ENCODE measurements around the gene ARHGEF33.

GRCh38 chr2:39008665-39009064, 119.0 kb downstream of the ARHGEF33 start:
- TF ChIP-seq, protein P1, sequence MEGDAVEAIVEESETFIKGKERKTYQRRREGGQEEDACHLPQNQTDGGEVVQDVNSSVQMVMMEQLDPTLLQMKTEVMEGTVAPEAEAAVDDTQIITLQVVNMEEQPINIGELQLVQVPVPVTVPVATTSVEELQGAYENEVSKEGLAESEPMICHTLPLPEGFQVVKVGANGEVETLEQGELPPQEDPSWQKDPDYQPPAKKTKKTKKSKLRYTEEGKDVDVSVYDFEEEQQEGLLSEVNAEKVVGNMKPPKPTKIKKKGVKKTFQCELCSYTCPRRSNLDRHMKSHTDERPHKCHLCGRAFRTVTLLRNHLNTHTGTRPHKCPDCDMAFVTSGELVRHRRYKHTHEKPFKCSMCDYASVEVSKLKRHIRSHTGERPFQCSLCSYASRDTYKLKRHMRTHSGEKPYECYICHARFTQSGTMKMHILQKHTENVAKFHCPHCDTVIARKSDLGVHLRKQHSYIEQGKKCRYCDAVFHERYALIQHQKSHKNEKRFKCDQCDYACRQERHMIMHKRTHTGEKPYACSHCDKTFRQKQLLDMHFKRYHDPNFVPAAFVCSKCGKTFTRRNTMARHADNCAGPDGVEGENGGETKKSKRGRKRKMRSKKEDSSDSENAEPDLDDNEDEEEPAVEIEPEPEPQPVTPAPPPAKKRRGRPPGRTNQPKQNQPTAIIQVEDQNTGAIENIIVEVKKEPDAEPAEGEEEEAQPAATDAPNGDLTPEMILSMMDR (IDR thresholded peaks at IDR 0.05) = no peak
- no peak for TF ChIP-seq EP300 (IDR thresholded peaks at IDR 0.05)
- no peak for TF ChIP-seq SREBF2 (IDR thresholded peaks at IDR 0.05)
- TF ChIP-seq POLR2A (IDR thresholded peaks at IDR 0.05; ENCODE audit: low read length) = no peak
- no peak for TF ChIP-seq RCOR1 (IDR thresholded peaks at IDR 0.05; ENCODE audit: low read depth, low read length)
- TF ChIP-seq REST (IDR thresholded peaks at IDR 0.05) = no peak
- TF ChIP-seq CHD2 (IDR thresholded peaks at IDR 0.05; ENCODE audit: low read length, partially characterized antibody) = no peak
- TF ChIP-seq, protein P2, sequence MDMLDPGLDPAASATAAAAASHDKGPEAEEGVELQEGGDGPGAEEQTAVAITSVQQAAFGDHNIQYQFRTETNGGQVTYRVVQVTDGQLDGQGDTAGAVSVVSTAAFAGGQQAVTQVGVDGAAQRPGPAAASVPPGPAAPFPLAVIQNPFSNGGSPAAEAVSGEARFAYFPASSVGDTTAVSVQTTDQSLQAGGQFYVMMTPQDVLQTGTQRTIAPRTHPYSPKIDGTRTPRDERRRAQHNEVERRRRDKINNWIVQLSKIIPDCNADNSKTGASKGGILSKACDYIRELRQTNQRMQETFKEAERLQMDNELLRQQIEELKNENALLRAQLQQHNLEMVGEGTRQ (IDR thresholded peaks at IDR 0.05) = no peak
- no peak for TF ChIP-seq RNF2 (IDR thresholded peaks at IDR 0.05; ENCODE audit: borderline replicate concordance, low read depth)
- no peak for TF ChIP-seq BHLHE40 (IDR thresholded peaks at IDR 0.05; ENCODE audit: low read depth, low read length)
- no peak for TF ChIP-seq JUN (IDR thresholded peaks at IDR 0.05)
- TF ChIP-seq ZFP36 (IDR thresholded peaks at IDR 0.05; ENCODE audit: borderline replicate concordance, partially characterized antibody) = no peak
- TF ChIP-seq RFX5 (IDR thresholded peaks at IDR 0.05) = no peak
- TF ChIP-seq SMC3 (IDR thresholded peaks at IDR 0.05) = no peak

Data from A549 (cell line).